Uterus (tissue), 2 donors: Measurements from ENCODE around the gene PDE4D.

ENCODE experiments used
- POLR2A ChIP-seq, 2 donors: fragments of 450-650 bp; IDR thresholded peaks; one replicate each; pipeline ENCODE4 v1.6.1; 2016; ENCODE audit warnings: antibody characterized with exemption in 2 of 2, mild to moderate bottlenecking in 1 of 2, moderate library complexity in 1 of 2
- TF ChIP-seq, protein P1 (sequence below), 4 experiments: fragments of 200-600 bp in 2 of 4; fragments of 450-650 bp in 2 of 4; sonication (generic) in 2 of 4; IDR thresholded peaks; one replicate each; pipeline ENCODE4 v1.5.1; 2016 to 2019; ENCODE audit warnings: antibody characterized with exemption in 4 of 4, mild to moderate bottlenecking in 2 of 4, moderate library complexity in 1 of 4

DNA sequence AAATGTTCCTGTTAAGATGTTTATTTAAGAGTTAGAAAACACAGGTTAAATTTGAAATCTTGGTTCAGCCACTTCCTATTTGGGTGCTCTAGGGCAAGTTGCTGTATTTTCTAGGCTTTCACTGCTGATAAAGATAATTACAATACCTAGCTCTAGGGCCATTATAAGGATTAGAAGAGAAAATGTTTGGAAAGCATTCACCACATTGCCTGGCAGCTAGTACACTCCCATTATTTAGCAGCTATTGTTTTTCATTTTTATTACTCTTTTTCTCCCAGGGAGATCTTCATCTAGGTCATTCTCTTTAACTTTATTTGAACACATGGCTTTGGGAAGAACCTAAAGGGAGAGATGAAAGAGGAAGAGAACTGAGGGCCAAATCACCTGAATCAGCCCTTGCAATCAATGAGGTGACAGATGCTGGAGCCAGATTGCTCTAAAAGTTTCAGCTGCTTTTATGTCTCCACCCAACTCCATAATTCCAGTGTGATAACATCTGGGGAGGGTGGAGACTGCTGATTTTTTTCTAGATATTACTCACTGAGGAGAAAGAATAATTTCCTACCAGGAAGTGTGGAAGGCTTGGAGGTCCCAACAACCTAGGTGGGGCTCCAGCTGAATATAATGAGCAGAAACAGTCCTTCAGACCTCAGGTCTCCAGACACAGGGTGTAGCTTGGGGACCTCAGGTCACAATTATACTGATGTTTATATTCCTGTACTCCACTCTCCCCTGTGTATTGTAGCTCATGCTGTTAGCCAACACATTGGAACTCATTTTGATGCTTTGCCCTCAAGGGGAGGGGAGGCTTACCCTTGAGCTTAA, 670.6 kb downstream of the PDE4D start:
- TF ChIP-seq POLR2A (IDR thresholded peaks at IDR 0.05) = no peak
- TF ChIP-seq, protein P1, sequence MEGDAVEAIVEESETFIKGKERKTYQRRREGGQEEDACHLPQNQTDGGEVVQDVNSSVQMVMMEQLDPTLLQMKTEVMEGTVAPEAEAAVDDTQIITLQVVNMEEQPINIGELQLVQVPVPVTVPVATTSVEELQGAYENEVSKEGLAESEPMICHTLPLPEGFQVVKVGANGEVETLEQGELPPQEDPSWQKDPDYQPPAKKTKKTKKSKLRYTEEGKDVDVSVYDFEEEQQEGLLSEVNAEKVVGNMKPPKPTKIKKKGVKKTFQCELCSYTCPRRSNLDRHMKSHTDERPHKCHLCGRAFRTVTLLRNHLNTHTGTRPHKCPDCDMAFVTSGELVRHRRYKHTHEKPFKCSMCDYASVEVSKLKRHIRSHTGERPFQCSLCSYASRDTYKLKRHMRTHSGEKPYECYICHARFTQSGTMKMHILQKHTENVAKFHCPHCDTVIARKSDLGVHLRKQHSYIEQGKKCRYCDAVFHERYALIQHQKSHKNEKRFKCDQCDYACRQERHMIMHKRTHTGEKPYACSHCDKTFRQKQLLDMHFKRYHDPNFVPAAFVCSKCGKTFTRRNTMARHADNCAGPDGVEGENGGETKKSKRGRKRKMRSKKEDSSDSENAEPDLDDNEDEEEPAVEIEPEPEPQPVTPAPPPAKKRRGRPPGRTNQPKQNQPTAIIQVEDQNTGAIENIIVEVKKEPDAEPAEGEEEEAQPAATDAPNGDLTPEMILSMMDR (IDR thresholded peaks at IDR 0.05) = no peak
